Stomach (tissue), 4 donors: ENCODE measurements around the gene NRSN2.

Experiments used
- CTCF ChIP-seq, 7 experiments: fragments of 450-650 bp in 4 of 7; fragments of 200-600 bp in 3 of 7; sonication (generic) in 3 of 7; IDR thresholded peaks; one replicate each; pipeline ENCODE4 v1.5.1; 2016 to 2019; ENCODE audit warnings: antibody characterized with exemption in 7 of 7, control low read depth in 2 of 7, mild to moderate bottlenecking in 1 of 7
- EP300 ChIP-seq: sonication (generic); formaldehyde crosslinking; IDR thresholded peaks from one replicate; pipeline ENCODE4 v1.6.1; 2017; ENCODE audit warnings: antibody characterized with exemption
- POLR2A ChIP-seq, 4 donors: fragments of 450-650 bp; IDR thresholded peaks; one replicate each; pipeline ENCODE4 v1.6.1; 2016; ENCODE audit warnings: antibody characterized with exemption in 4 of 4, control low read depth in 2 of 4, mild to moderate bottlenecking in 1 of 4, moderate library complexity in 1 of 4

GRCh38 chr20:327186-328026 is 19.5 kb upstream of the NRSN2 start:
- no peak for TF ChIP-seq EP300
- TF ChIP-seq CTCF (IDR thresholded peaks at IDR 0.05) = no peak
- no peak for TF ChIP-seq POLR2A (IDR thresholded peaks at IDR 0.05)
